Omental fat pad (tissue), 4 donors: ENCODE measurements around the gene KIRREL1. TPM values are rescaled to one million over a fixed set of nuclear protein-coding genes. Genes with fewer than 3 reads are reported as not detected.

Experiments
- ATAC-seq: fragments of 150-250 bp; one replicate; pipeline ENCODE4 v1.9.1; 2016; ENCODE audit warnings: mild to moderate bottlenecking, moderate library complexity; ENCODE audit not compliant: low FRiP score
- DNase-seq: peaks from one replicate; pipeline ENCODE4 v3.0.0-alpha.2; 2019; ENCODE audit warnings: low spot score
- CTCF ChIP-seq, 3 donors: fragments of 450-650 bp; IDR thresholded peaks; one replicate each; pipeline ENCODE4 v1.5.1; 2016 to 2017; ENCODE audit warnings: antibody characterized with exemption in 3 of 3, mild to moderate bottlenecking in 3 of 3, moderate library complexity in 2 of 3
- total RNA-seq, 4 donors: library from RNA; depleted of rRNA; stranded (reverse); fragments of >200 nt; gene quantifications; one replicate each; pipeline ENCODE4 v1.1.0, GENCODE V29; 2016

The KIRREL1 gene
- total RNA-seq, 4 donors from 2014 or later, result 47.2 to 81.6 (median 61.6) TPM

GRCh38 chr1:158058237-158058985, 65.0 kb downstream of the KIRREL1 start:
- ATAC-seq, result no peak
- no peak for DNase-seq
- TF ChIP-seq CTCF (IDR thresholded peaks at IDR 0.05), result no peak

GRCh38 chr1:158059984-158060383, 66.5 kb downstream of the KIRREL1 start:
- DNase-seq, result no peak
- ATAC-seq, result no peak
- TF ChIP-seq CTCF (IDR thresholded peaks at IDR 0.05), result no peak

GRCh38 chr1:158062174-158062573, 68.7 kb downstream of the KIRREL1 start:
- DNase-seq (no peak), ATAC-seq (no peak)
- TF ChIP-seq CTCF (IDR thresholded peaks at IDR 0.05), result no peak

- ATAC-seq (no peak), DNase-seq (no peak)
- TF ChIP-seq CTCF (IDR thresholded peaks at IDR 0.05), result no peak
Observed at GRCh38 chr1:158067662-158068061, 74.2 kb downstream of the KIRREL1 start.

- TF ChIP-seq CTCF (IDR thresholded peaks at IDR 0.05), result no peak
- DNase-seq, result no peak
- no peak for ATAC-seq
Observed at GRCh38 chr1:158068918-158069317, 75.5 kb downstream of the KIRREL1 start.

GRCh38 chr1:158071138-158071537, 77.7 kb downstream of the KIRREL1 start:
- no peak for ATAC-seq
- no peak for TF ChIP-seq CTCF (IDR thresholded peaks at IDR 0.05)

GRCh38 chr1:158075078-158075477, 81.6 kb downstream of the KIRREL1 start:
- no peak for TF ChIP-seq CTCF (IDR thresholded peaks at IDR 0.05)
- ATAC-seq (no peak), DNase-seq (no peak)

More at GRCh38 chr1:158071138-158071537, 77.7 kb downstream of the KIRREL1 start:
- no peak for DNase-seq
